ENCODE results near the gene ADAMTSL1. TPM values are rescaled to one million over a fixed set of nuclear protein-coding genes. Genes with fewer than 3 reads are reported as not detected.

Gene ADAMTSL1
- total RNA-seq, 2 experiments from 2014 or later, result not detected

- intact Hi-C loops (cut with micrococcal nuclease; ENCODE audit: unreplicated experiment), result no loop called here
- POLR2A ChIA-PET, result interaction anchor here (0.6 to 0.9 kb wide), 2 partner anchors 17 to 164 kb away, joined by 3 to 4 read pairs; no protein-coding TSS in a partner anchor
- Histone ChIP-seq H4K20me1 (ENCODE audit: insufficient read depth, low read length) (no peaks in the 10 kb centered on the region), H2AFZ (ENCODE audit: low read length) (no peak overlapping the region), H3K4me3 (ENCODE audit: low read depth, low read length, poor library complexity, severe bottlenecking) (no peak overlapping the region), H3K27ac (ENCODE audit: low read depth, low read length, poor library complexity, severe bottlenecking) (no peak overlapping the region), H3K4me1 (ENCODE audit: insufficient read depth, low read length, poor library complexity, severe bottlenecking) (no peaks in the 10 kb centered on the region), H3K9me2 (ENCODE audit: insufficient read depth, low read length) (no peaks in the 10 kb centered on the region), H3K36me3 (ENCODE audit: insufficient read depth, low read length) (no peaks in the 10 kb centered on the region), H3K4me2 (ENCODE audit: low read length) (no peak overlapping the region), H3K79me2 (ENCODE audit: insufficient read depth, low read depth, low read length) (no peaks in the 10 kb centered on the region), H3K9me3 (ENCODE audit: low read length) (no peaks in the 10 kb centered on the region)
- no peak for DNase-seq (ENCODE audit: low spot score)
- CTCF ChIA-PET (ENCODE audit: unreplicated experiment), result no interaction called here
- no TSS peak for BruUV-seq (replicated peaks)
- no peak for TF ChIP-seq EZH2phosphoT487 (IDR thresholded peaks at IDR 0.05; ENCODE audit: borderline replicate concordance, low read depth, low read length)
- TF ChIP-seq CTCF (conservative IDR thresholded peaks at IDR 0.05; ENCODE audit: low read length), result no peak
Observed at GRCh38 chr9:18746631-18747030, 272.7 kb downstream of the ADAMTSL1 start.

GRCh38 chr9:18747595-18747994, 273.6 kb downstream of the ADAMTSL1 start:
- Histone ChIP-seq H3K4me3 (ENCODE audit: low read depth, low read length, poor library complexity, severe bottlenecking) (no peak overlapping the region), H3K4me2 (ENCODE audit: low read length) (no peak overlapping the region), H3K36me3 (ENCODE audit: insufficient read depth, low read length) (no peaks in the 10 kb centered on the region), H2AFZ (ENCODE audit: low read length) (no peak overlapping the region), H3K79me2 (ENCODE audit: insufficient read depth, low read depth, low read length) (no peaks in the 10 kb centered on the region), H3K9me2 (ENCODE audit: insufficient read depth, low read length) (no peaks in the 10 kb centered on the region), H3K4me1 (ENCODE audit: insufficient read depth, low read length, poor library complexity, severe bottlenecking) (no peaks in the 10 kb centered on the region), H4K20me1 (ENCODE audit: insufficient read depth, low read length) (no peaks in the 10 kb centered on the region), H3K9me3 (ENCODE audit: low read length) (no peaks in the 10 kb centered on the region), H3K27ac (ENCODE audit: low read depth, low read length, poor library complexity, severe bottlenecking) (no peak overlapping the region)
- no peak for DNase-seq (ENCODE audit: low spot score)
- POLR2A ChIA-PET, result no interaction called here
- TF ChIP-seq EZH2phosphoT487 (IDR thresholded peaks at IDR 0.05; ENCODE audit: borderline replicate concordance, low read depth, low read length) (no peak), CTCF (conservative IDR thresholded peaks at IDR 0.05; ENCODE audit: low read length) (no peak)
- CTCF ChIA-PET (ENCODE audit: unreplicated experiment), result no interaction called here
- intact Hi-C loops (cut with micrococcal nuclease; ENCODE audit: unreplicated experiment), result no loop called here
- BruUV-seq (replicated peaks), result no TSS peak

DNA sequence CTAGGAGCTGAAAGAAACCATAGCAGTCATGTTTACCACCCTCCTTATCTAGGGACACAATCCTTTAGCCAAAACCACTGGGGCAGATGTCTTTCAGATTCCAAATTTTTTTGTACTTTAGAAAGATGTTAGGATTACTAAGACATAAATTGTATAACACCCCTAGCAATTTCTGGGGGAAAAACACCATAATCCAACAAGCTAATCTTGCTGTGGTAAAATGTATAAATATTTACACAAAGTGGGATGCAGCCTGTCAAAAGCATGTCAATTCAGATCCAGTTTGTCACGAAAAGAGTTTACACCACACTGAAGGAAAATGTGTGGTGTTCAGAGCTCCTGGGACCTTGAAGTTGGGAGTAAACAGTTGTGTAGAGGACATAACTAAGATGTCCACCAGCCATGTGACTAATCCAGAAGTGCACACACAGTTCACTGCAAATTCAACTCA, 274.3 kb downstream of the ADAMTSL1 start:
- H3K4me1 ChIP-seq (ENCODE audit: insufficient read depth, low read length, poor library complexity, severe bottlenecking), result no peaks in the 10 kb centered on the region
- no peak for TF ChIP-seq EZH2phosphoT487 (IDR thresholded peaks at IDR 0.05; ENCODE audit: borderline replicate concordance, low read depth, low read length)
- POLR2A ChIA-PET, result interaction anchor here (0.6 kb wide), 1 partner anchor 293 kb away, joined by 4 read pairs; no protein-coding TSS in a partner anchor
- no peak overlapping the region for H2AFZ ChIP-seq (ENCODE audit: low read length)
- no peaks in the 10 kb centered on the region for H3K9me3 ChIP-seq (ENCODE audit: low read length)
- no peaks in the 10 kb centered on the region for H3K79me2 ChIP-seq (ENCODE audit: insufficient read depth, low read depth, low read length)
- no TSS peak for BruUV-seq (replicated peaks)
- H4K20me1 ChIP-seq (ENCODE audit: insufficient read depth, low read length), result no peaks in the 10 kb centered on the region
- no peak overlapping the region for H3K4me3 ChIP-seq (ENCODE audit: low read depth, low read length, poor library complexity, severe bottlenecking)
- no peaks in the 10 kb centered on the region for H3K9me2 ChIP-seq (ENCODE audit: insufficient read depth, low read length)
- CTCF ChIA-PET (ENCODE audit: unreplicated experiment), result no interaction called here
- H3K4me2 ChIP-seq (ENCODE audit: low read length), result no peak overlapping the region
- no peaks in the 10 kb centered on the region for H3K36me3 ChIP-seq (ENCODE audit: insufficient read depth, low read length)
- intact Hi-C loops (cut with micrococcal nuclease; ENCODE audit: unreplicated experiment), result no loop called here
- H3K27ac ChIP-seq (ENCODE audit: low read depth, low read length, poor library complexity, severe bottlenecking), result no peak overlapping the region
- DNase-seq (ENCODE audit: low spot score), result no peak
